Endothelial cell of umbilical vein (primary cell): ENCODE data around the gene UVSSA. TPM values are rescaled to one million over a fixed set of nuclear protein-coding genes. Genes with fewer than 3 reads are reported as not detected.

ENCODE experiments used
- BruUV-seq: library from RNA; stranded (reverse); fragments of 400-500 nt; replicated peaks from 2 replicates; lab custom pipeline; 2021; lab: Mats Ljungman, UMichigan
- CTCF ChIA-PET: fragments of 300-600, 350-600 bp; sonication (Branson Sonifier 250); formaldehyde crosslinking; loops from one replicate; lab custom pipeline; 2021; ENCODE audit warnings: antibody characterized with exemption, inconsistent platforms; lab: Charles Lee
- POLR2A ChIA-PET: fragments of 300-600, 350-600 bp; sonication (Branson Sonifier 250); formaldehyde crosslinking; loops from one replicate; lab custom pipeline; 2021; ENCODE audit warnings: antibody characterized with exemption, inconsistent platforms; lab: Charles Lee
- DNase-seq: peaks from one replicate; pipeline ENCODE4 v3.0.0-alpha.2; 2011; ENCODE audit warnings: low read depth, low spot score
- FAIRE-seq: peaks from 2 replicates; lab custom pipeline; 2011; peaks lifted over from hg19 to GRCh38; lab: Jason Lieb, UNC
- H2AFZ ChIP-seq: 2 replicates; pipeline ENCODE4 v1.6.0; 2012; ENCODE audit warnings: low read depth, low read length, control low read depth, inconsistent platforms
- H3K27ac ChIP-seq: 2 replicates; pipeline ENCODE4 v1.5.1; 2011; ENCODE audit warnings: low read depth, mild to moderate bottlenecking, control low read depth, low read length, moderate library complexity; ENCODE audit not compliant: insufficient read depth
- H3K27me3 ChIP-seq, 2 experiments: 2 replicates each; pipeline versions ENCODE4 v1.6.0 to v1.6.1; 2011; ENCODE audit warnings: low read length in 2 of 2, mixed read lengths in 1 of 2; ENCODE audit not compliant: control insufficient read depth in 2 of 2, insufficient read depth in 2 of 2
- H3K36me3 ChIP-seq, 2 experiments: 2 replicates in 1 of 2; 3 replicates in 1 of 2; pipeline ENCODE4 v1.5.1; 2011; ENCODE audit warnings: low read length in 2 of 2, mild to moderate bottlenecking in 1 of 2, moderate library complexity in 1 of 2; ENCODE audit not compliant: control insufficient read depth in 2 of 2, insufficient read depth in 2 of 2; ENCODE audit errors: extremely low read depth in 1 of 2
- H3K4me1 ChIP-seq: 3 replicates; pipeline ENCODE4 v1.5.1; 2011; ENCODE audit warnings: mild to moderate bottlenecking, low read length; ENCODE audit not compliant: control insufficient read depth, insufficient read depth; ENCODE audit errors: extremely low read depth
- H3K4me2 ChIP-seq: 2 replicates; pipeline ENCODE4 v1.6.1; 2011; ENCODE audit warnings: low read length, control low read depth, mixed read lengths; ENCODE audit not compliant: insufficient read depth
- H3K4me3 ChIP-seq, 3 experiments: fragments of 200-600 bp in 1 of 3; sonication (generic), shearing (Covaris generic) in 1 of 3; replicated peaks in 1 of 3; 2 replicates each; pipeline ENCODE4 v1.5.1; 2011 to 2016; ENCODE audit warnings: control low read depth in 3 of 3, low read length in 3 of 3, mild to moderate bottlenecking in 2 of 3, inconsistent platforms in 1 of 3, low read depth in 1 of 3, moderate library complexity in 1 of 3; ENCODE audit not compliant: insufficient read depth in 1 of 3
- H3K79me2 ChIP-seq: 2 replicates; pipeline ENCODE4 v1.6.0; 2012; ENCODE audit warnings: low read length, inconsistent platforms; ENCODE audit not compliant: control insufficient read depth, insufficient read depth
- H3K9ac ChIP-seq: replicated peaks from 2 replicates; pipeline ENCODE3; 2011; ENCODE audit warnings: low read length, control low read depth; ENCODE audit not compliant: insufficient read depth; ENCODE audit errors: extremely low read depth
- H3K9me1 ChIP-seq: replicated peaks from 3 replicates; pipeline ENCODE4 v1.6.0; 2011; ENCODE audit warnings: mild to moderate bottlenecking, low read length; ENCODE audit not compliant: control insufficient read depth, insufficient read depth; ENCODE audit errors: extremely low read depth
- H3K9me3 ChIP-seq: replicated peaks from 2 replicates; pipeline ENCODE4 v1.5.1; 2012; ENCODE audit warnings: low read length, inconsistent platforms; ENCODE audit not compliant: control insufficient read depth, insufficient read depth
- H4K20me1 ChIP-seq: replicated peaks from 2 replicates; pipeline ENCODE3; 2011; ENCODE audit warnings: mild to moderate bottlenecking, low read length; ENCODE audit not compliant: control insufficient read depth, insufficient read depth; ENCODE audit errors: extremely low read depth
- EZH2 ChIP-seq: IDR thresholded peaks from 2 replicates; pipeline ENCODE4 v1.6.1; 2012; ENCODE audit warnings: borderline replicate concordance, low read depth, mild to moderate bottlenecking, moderate library complexity, low read length, inconsistent platforms; ENCODE audit not compliant: severe bottlenecking
- FOS ChIP-seq: IDR thresholded peaks from 2 replicates; pipeline ENCODE4 v1.6.1; 2011; ENCODE audit warnings: mild to moderate bottlenecking, low read length, moderate library complexity, borderline replicate concordance; ENCODE audit not compliant: insufficient read depth
- GATA2 ChIP-seq: IDR thresholded peaks from 2 replicates; pipeline ENCODE4 v1.7.0; 2011; ENCODE audit warnings: low read depth, mild to moderate bottlenecking, moderate library complexity, mixed read lengths, low read length; ENCODE audit not compliant: insufficient read length, insufficient read depth
- JUN ChIP-seq: IDR thresholded peaks from 2 replicates; pipeline ENCODE4 v1.6.1; 2011; ENCODE audit warnings: borderline replicate concordance, low read depth; ENCODE audit not compliant: insufficient read length, insufficient read depth
- MYC ChIP-seq: IDR thresholded peaks from one replicate; pipeline ENCODE4 v1.6.1; 2011; ENCODE audit warnings: mild to moderate bottlenecking, low read depth, low read length
- POLR2A ChIP-seq: IDR thresholded peaks from 2 replicates; pipeline ENCODE4 v1.6.1; 2012; ENCODE audit warnings: low read depth, mild to moderate bottlenecking, control low read depth, low read length
- POLR2AphosphoS5 ChIP-seq: IDR thresholded peaks from 2 replicates; pipeline ENCODE4 v1.6.1; 2012; ENCODE audit warnings: low read depth, mild to moderate bottlenecking, control low read depth, low read length, moderate library complexity; ENCODE audit not compliant: insufficient read depth
- dilution Hi-C: fragments of 300-500 bp; cut with MboI; formaldehyde crosslinking; loops from one replicate; pipeline ENCODE4 v1.15.0; 2019; ENCODE audit warnings: low sequenced_read_pairs; ENCODE audit not compliant: extremely low pct_ligation_motif_present
- intact Hi-C: fragments of 100-400 bp; cut with micrococcal nuclease; formaldehyde crosslinking; loops from one replicate; pipeline ENCODE4 v1.10.0; 2022
- polyA plus RNA-seq, 4 experiments: library from polyadenylated mRNA; depleted of rRNA in 3 of 4; stranded (reverse) in 3 of 4; unstranded in 1 of 4; fragments of >200 nt; gene quantifications; 2 replicates each; pipeline versions ENCODE4 v1.2.1 to v1.2.3, GENCODE V29; 2011 to 2012; ENCODE audit warnings: missing spikeins in 1 of 4
- total RNA-seq: library from RNA; stranded (reverse); gene quantifications from 2 replicates; pipeline ENCODE4 v1.2.3, GENCODE V29; 2021
- TF ChIP-seq, protein P1 (sequence below), 2 donors: IDR thresholded peaks; 1 replicate in 1 of 2; 2 replicates in 1 of 2; pipeline ENCODE4 v1.5.1; 2011; ENCODE audit warnings: low read length in 2 of 2, mild to moderate bottlenecking in 2 of 2, moderate library complexity in 2 of 2, control low read depth in 1 of 2, inconsistent platforms in 1 of 2, low read depth in 1 of 2; ENCODE audit not compliant: insufficient read depth in 1 of 2; ENCODE audit errors: extremely low read depth in 1 of 2
- TF ChIP-seq, protein P2 (sequence below): IDR thresholded peaks from 2 replicates; pipeline ENCODE4 v1.6.1; 2011; ENCODE audit not compliant: insufficient read depth, insufficient read length

UVSSA gene
- total and polyA plus RNA-seq, 2 donors (not counting 3 experiments of a cell fraction or from before 2014, with no cell fraction given) = 7.1 to 14.9 TPM

DNA sequence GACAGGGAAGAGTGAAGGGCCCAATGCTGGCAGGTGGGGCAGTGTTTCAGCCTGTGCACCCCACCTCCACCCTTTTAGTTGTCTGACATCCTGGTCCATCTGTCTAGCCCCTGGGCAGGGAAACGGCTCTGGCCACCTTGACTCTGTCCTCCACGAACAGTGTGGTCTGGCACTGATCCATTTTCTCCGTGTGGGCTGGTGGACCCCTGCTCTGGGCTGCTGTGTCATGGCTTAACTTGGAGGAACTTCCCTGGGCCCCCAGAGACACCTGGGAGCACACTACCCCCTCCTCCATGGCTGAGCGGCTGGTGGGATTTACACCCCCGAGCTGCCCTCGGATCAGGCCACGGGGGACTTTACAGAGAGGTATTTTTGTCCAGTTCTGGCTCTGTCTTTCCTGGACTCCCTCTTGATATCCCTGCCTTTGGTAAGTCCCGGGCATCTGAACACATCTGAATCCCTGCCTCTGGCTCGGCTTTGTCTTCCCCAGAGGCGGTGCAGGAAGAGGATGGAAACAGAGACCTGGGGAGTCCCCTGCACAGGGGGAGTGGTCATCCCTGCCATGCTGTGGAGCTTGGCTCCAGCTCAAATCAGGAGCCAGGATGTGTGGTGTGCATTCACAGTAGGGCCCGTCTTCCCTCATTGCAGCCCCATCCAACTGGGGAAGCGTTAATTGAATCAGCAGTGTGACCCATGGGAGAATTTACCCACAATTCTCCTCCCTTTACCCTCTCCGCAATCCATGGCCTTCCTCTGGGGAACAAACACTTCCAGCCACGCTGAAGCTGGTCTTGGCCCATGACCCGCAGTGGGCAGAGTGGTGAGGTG, 65.6 kb downstream of the UVSSA start:
- FAIRE-seq (no peak), DNase-seq (no peak)
- Histone ChIP-seq H3K9ac (no peak overlapping the region), H3K27ac (no peak overlapping the region), H2AFZ (no peak overlapping the region), H4K20me1 (no peaks in the 10 kb centered on the region), H3K4me2 (no peak overlapping the region), H3K4me3 (no peak overlapping the region), H3K4me1 (no peaks in the 10 kb centered on the region), H3K9me1 (no peaks in the 10 kb centered on the region), H3K36me3 (no peaks in the 10 kb centered on the region), H3K9me3 (no peaks in the 10 kb centered on the region), H3K79me2 (no peaks in the 10 kb centered on the region), H3K27me3 (peaks cover 15 to 22% of the 10 kb centered on the region in 2 experiments)
- no TSS peak for BruUV-seq
- dilution Hi-C loops = no loop called here
- CTCF ChIA-PET = no interaction called here
- TF ChIP-seq JUN (no peak), FOS (no peak), POLR2AphosphoS5 (no peak), MYC (no peak), GATA2 (no peak), POLR2A (no peak), EZH2 (no peak)
- TF ChIP-seq, protein P1, sequence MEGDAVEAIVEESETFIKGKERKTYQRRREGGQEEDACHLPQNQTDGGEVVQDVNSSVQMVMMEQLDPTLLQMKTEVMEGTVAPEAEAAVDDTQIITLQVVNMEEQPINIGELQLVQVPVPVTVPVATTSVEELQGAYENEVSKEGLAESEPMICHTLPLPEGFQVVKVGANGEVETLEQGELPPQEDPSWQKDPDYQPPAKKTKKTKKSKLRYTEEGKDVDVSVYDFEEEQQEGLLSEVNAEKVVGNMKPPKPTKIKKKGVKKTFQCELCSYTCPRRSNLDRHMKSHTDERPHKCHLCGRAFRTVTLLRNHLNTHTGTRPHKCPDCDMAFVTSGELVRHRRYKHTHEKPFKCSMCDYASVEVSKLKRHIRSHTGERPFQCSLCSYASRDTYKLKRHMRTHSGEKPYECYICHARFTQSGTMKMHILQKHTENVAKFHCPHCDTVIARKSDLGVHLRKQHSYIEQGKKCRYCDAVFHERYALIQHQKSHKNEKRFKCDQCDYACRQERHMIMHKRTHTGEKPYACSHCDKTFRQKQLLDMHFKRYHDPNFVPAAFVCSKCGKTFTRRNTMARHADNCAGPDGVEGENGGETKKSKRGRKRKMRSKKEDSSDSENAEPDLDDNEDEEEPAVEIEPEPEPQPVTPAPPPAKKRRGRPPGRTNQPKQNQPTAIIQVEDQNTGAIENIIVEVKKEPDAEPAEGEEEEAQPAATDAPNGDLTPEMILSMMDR (IDR thresholded peaks at IDR 0.05; ENCODE audit: extremely low read depth in 1 of 2, insufficient read depth in 1 of 2, low read depth in 1 of 2, low read length in 2 of 2) = no peak
- TF ChIP-seq, protein P2, sequence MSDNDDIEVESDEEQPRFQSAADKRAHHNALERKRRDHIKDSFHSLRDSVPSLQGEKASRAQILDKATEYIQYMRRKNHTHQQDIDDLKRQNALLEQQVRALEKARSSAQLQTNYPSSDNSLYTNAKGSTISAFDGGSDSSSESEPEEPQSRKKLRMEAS = no peak
- POLR2A ChIA-PET = no interaction called here
- intact Hi-C loops = no loop called here
